T-helper 1 cell treated with Interleukin-12 subunit alpha and Interleukin-12 subunit beta and Interleukin-4 antibody, amounts not matched to agents 30 μg/mL and 1 μg/mL, for 36 hours (primary cell): ENCODE results near the gene NTNG2.

ENCODE experiments used
- H3K27ac Mint-ChIP-seq: one replicate; pipeline ENCODE4 v1.8.0; 2021; ENCODE audit warnings: mild to moderate bottlenecking, mixed read lengths
- H3K27me3 Mint-ChIP-seq: one replicate; pipeline ENCODE4 v1.8.0; 2021; ENCODE audit warnings: low read depth, mixed read lengths
- H3K36me3 Mint-ChIP-seq: one replicate; pipeline ENCODE4 v1.8.0; 2021; ENCODE audit warnings: low read depth, mixed read lengths
- H3K4me1 Mint-ChIP-seq: one replicate; pipeline ENCODE4 v1.8.0; 2021; ENCODE audit warnings: low read depth, mixed read lengths
- H3K4me3 Mint-ChIP-seq: one replicate; pipeline ENCODE4 v1.8.0; 2021; ENCODE audit warnings: mild to moderate bottlenecking, moderate library complexity, mixed read lengths
- H3K9me3 Mint-ChIP-seq: one replicate; pipeline ENCODE4 v1.8.0; 2021; ENCODE audit warnings: mixed read lengths

The NTNG2 gene

DNA sequence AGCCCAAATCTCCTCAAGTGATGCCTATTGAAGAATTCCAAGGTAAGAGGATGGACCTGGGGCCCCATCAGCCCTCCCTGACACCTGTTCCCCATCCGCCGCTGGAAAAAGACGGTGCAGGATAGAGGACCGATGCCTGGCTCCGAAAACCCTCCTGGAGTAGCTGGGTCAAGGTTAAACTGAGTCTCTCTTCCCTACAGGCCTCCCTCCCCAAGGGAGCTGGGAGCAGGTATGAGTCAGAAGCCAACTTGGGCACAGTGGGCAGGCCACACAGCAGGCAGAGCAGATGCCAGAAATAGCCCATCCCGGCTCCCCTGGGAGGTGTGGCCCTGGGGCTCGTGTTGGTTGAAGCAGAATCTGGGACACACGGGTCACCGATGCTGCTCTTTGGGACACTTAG lies 75.6 kb downstream of the NTNG2 start:
- H3K36me3 Mint-ChIP-seq = no peaks in the 10 kb centered on the region
- peaks cover 3% of the 10 kb centered on the region for H3K4me1 Mint-ChIP-seq
- H3K27ac Mint-ChIP-seq = no peak overlapping the region
- no peak overlapping the region for H3K4me3 Mint-ChIP-seq
- H3K27me3 Mint-ChIP-seq = peaks cover 8% of the 10 kb centered on the region
- no peaks in the 10 kb centered on the region for H3K9me3 Mint-ChIP-seq

DNA sequence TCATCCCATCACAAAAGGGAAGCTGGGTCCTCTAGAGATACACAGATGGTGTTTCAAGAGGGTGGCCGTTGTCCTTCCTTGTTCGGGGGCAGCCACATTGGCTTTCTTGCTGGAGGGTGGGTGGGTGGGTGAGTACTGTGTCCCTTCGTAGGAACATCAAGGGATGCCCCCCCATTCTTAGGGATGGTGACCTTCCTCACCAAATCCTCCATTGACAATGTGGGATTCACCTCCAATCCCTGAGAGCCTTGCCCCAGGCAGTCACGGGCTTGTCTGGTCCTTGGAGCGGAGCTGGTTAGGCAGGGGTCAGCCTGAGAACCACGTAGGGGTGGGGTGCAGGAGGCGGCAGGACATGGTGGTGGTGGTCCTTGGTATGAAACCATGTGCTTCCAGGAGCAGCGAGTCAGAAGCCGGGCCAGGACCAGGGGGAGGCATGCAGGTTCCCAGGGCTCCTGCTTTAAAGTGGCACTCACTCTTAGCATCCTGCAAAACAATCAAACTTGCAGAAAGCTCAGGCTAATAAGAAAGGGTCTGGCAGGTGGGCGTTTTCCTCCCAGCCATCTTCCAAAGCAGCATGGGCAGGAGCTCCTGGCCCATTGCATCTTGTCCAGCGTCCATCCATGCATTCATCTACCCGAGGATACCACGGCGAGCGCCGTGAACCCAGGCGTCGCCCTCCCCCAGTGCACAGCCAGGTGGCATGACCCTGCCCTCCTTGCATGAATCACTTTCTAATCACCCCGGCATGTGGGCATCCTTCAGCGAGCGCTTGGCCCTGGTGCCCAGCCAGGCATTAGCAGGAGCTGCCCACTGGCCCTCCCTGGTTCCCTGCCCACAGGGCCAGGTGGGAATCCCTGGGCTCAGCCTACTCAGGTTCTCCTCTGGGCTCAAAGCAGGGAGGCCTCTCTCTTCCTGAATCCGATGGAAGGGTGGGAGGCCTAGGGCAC lies 76.4 kb downstream of the NTNG2 start:
- Mint-ChIP-seq H3K9me3 (no peaks in the 10 kb centered on the region), H3K4me1 (peaks cover 8% of the 10 kb centered on the region), H3K36me3 (no peaks in the 10 kb centered on the region), H3K4me3 (no peak overlapping the region), H3K27me3 (peaks cover 9% of the 10 kb centered on the region), H3K27ac (no peak overlapping the region)

DNA sequence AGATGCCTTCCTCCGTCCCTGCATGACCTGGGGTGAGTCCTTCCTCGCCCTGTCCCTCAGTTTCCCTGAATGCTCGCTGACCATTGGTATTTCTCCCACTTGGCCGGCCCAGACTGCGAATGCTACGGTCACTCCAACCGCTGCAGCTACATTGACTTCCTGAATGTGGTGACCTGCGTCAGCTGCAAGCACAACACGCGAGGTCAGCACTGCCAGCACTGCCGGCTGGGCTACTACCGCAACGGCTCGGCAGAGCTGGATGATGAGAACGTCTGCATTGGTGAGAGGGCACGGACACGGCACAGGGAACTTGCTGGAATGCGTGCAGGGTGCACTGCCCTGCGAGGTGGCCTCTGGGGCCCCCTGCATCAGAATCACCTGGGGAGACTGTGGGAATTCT lies 77.1 kb downstream of the NTNG2 start:
- H3K4me3 Mint-ChIP-seq = no peak overlapping the region
- H3K27me3 Mint-ChIP-seq = peaks cover 16% of the 10 kb centered on the region
- no peaks in the 10 kb centered on the region for H3K36me3 Mint-ChIP-seq
- H3K27ac Mint-ChIP-seq = no peak overlapping the region
- peaks cover 8% of the 10 kb centered on the region for H3K4me1 Mint-ChIP-seq
- H3K9me3 Mint-ChIP-seq = no peaks in the 10 kb centered on the region

DNA sequence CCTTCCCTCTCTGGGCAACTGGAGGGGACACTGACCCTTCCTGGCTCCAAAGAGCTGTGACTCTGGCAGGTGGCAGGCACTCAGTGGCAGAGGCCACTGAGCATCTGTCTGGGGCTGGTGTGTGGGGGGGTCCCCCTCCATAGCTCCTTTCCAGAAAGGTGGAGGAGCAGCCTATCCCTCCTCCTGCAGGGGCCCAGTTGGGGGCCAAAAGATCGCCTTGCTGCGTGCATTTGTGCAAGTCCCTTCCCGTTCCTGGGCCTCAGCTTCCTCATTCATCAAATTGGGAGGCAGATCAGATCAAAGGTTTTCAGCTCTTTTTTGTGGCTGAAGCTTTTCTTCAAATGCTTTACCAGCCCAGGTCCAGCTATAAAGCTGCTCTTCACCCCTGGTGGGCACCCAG lies 77.7 kb downstream of the NTNG2 start:
- no peaks in the 10 kb centered on the region for H3K36me3 Mint-ChIP-seq
- no peak overlapping the region for H3K27ac Mint-ChIP-seq
- H3K4me1 Mint-ChIP-seq = peaks cover 8% of the 10 kb centered on the region
- H3K4me3 Mint-ChIP-seq = no peak overlapping the region
- H3K9me3 Mint-ChIP-seq = no peaks in the 10 kb centered on the region
- peaks cover 21% of the 10 kb centered on the region for H3K27me3 Mint-ChIP-seq

DNA sequence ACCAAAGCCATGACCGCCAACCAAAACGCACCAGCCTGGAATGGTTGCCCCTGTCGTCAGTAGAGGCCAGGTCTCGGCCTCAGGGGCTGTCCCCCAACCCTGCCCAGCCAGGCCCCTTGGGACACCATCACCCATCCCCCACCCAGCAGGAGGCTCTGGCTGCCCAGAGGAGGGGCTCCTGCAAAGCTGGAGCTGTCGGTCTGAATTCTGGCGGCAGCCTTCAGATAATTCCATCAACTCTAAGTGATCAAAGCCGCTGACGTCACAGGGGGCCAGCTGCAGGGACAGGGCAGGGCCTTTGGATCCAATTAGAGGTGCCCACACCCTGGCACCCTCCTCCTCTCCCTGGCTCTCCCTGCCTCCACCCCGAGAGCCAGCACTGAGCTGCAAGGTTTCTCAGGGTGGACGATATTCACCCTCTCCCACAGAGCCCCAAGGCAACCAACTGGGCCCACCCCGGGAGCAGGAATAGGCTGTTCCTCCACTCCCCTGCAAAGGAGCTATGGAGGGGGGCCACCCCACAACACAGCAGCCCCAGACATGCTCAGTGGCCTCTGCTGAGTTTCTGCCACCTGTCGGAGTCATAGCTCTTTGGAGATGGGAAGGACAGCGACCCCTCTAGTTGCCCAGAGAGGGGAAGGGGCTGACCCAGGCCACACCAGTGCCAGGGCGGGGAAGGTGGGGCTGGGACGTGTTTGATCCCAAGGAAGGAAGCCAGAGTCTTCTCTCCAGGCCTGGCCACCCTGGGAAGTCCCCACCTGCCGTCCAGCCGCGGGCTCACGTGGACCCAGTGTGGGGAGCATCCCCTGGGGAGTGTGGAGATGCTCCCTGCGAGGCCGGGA lies 78.4 kb downstream of the NTNG2 start:
- H3K27ac Mint-ChIP-seq = no peak overlapping the region
- no peaks in the 10 kb centered on the region for H3K9me3 Mint-ChIP-seq
- peaks cover 8% of the 10 kb centered on the region for H3K4me1 Mint-ChIP-seq
- H3K4me3 Mint-ChIP-seq = no peak overlapping the region
- no peaks in the 10 kb centered on the region for H3K36me3 Mint-ChIP-seq
- H3K27me3 Mint-ChIP-seq = peaks cover 25% of the 10 kb centered on the region

DNA sequence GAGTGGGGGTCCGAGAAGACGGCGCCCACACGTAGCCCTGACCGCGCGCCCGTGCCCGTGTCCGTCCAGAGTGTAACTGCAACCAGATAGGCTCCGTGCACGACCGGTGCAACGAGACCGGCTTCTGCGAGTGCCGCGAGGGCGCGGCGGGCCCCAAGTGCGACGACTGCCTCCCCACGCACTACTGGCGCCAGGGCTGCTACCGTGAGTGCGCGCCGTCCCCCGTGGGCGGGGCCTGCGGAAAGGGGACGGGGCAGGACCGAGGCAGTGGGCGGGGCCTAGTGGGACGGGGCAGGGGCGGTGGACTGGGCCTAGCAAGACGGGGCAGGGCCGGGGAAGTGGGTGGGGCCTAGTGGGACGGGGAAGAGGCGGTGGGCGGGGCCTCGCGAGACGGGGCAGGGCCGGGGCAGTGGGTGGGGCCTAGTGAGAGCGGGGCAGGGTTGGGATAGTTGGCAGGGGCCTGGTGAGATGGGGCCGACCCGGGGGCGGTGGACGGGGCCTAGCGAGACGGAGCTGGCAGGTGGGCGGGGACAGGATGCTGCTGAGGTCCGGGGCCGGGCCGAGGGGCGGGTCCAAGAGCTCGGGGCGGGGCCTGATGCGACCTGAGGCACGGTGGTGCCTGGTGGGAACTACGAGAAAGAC lies 79.1 kb downstream of the NTNG2 start:
- Mint-ChIP-seq H3K27me3 (peaks cover 30% of the 10 kb centered on the region), H3K36me3 (no peaks in the 10 kb centered on the region), H3K27ac (peak overlapping the region; percentile 92), H3K4me1 (peaks cover 8% of the 10 kb centered on the region), H3K9me3 (no peaks in the 10 kb centered on the region), H3K4me3 (peak overlapping the region; percentile 95)

DNA sequence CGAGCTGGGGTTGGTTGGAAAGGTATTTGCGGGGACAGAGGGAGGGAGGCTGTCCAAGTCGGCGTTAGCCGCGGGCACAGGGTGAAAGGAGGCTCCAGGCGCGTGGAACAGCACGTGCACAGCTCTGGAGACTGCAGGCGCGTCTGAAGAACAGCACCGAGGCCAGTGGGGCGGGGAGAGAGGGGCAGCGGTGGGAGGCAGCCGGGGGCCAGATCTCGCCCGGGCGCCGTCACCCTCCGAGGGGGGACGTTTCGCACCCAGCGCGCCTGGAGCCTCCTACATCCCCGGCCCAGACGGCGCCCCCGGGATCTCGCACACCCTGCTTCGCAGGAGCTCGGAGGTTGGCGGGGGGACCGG lies 79.6 kb downstream of the NTNG2 start:
- no peaks in the 10 kb centered on the region for H3K36me3 Mint-ChIP-seq
- H3K4me1 Mint-ChIP-seq = peaks cover 8% of the 10 kb centered on the region
- no peaks in the 10 kb centered on the region for H3K9me3 Mint-ChIP-seq
- H3K4me3 Mint-ChIP-seq = peak overlapping the region; percentile 95
- peaks cover 34% of the 10 kb centered on the region for H3K27me3 Mint-ChIP-seq
- H3K27ac Mint-ChIP-seq = peak overlapping the region; percentile 92

DNA sequence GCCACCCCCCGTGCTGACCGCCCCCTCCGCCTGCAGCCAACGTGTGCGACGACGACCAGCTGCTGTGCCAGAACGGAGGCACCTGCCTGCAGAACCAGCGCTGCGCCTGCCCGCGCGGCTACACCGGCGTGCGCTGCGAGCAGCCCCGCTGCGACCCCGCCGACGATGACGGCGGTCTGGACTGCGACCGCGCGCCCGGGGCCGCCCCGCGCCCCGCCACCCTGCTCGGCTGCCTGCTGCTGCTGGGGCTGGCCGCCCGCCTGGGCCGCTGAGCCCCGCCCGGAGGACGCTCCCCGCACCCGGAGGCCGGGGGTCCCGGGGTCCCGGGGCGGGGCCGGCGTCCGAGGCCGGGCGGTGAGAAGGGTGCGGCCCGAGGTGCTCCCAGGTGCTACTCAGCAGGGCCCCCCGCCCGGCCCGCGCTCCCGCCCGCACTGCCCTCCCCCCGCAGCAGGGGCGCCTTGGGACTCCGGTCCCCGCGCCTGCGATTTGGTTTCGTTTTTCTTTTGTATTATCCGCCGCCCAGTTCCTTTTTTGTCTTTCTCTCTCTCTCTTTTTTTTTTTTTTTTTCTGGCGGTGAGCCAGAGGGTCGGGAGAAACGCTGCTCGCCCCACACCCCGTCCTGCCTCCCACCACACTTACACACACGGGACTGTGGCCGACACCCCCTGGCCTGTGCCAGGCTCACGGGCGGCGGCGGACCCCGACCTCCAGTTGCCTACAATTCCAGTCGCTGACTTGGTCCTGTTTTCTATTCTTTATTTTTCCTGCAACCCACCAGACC lies 80.2 kb downstream of the NTNG2 start:
- Mint-ChIP-seq H3K36me3 (no peaks in the 10 kb centered on the region), H3K4me1 (peaks cover 8% of the 10 kb centered on the region), H3K27me3 (peaks cover 40% of the 10 kb centered on the region), H3K4me3 (peak overlapping the region; percentile 90), H3K9me3 (no peaks in the 10 kb centered on the region), H3K27ac (peak overlapping the region; percentile 84)

DNA sequence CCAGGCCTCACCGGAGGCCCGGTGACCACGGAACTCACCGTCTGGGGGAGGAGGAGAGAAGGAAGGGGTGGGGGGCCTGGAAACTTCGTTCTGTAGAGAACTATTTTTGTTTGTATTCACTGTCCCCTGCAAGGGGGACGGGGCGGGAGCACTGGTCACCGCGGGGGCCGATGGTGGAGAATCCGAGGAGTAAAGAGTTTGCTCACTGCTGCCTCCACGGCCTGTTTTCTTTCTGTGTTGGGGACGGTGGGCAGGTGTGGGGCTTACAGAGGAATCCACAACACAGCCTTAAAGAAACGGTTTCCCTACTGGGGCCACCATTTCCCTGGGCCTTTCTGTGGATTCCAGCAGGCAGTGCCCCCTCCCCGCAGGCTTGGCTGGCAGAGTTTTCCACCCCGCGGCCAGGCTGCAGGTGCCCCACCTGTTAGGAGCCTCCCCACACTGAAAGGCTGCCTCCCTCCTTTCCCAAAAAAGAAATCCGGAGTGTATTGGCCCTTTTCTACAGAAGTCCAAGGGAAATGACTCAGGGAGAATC lies 80.8 kb downstream of the NTNG2 start:
- Mint-ChIP-seq H3K36me3 (no peaks in the 10 kb centered on the region), H3K4me3 (peak overlapping the region; percentile 90), H3K27me3 (peaks cover 40% of the 10 kb centered on the region), H3K27ac (peak overlapping the region; percentile 84), H3K4me1 (peaks cover 8% of the 10 kb centered on the region), H3K9me3 (no peaks in the 10 kb centered on the region)

DNA sequence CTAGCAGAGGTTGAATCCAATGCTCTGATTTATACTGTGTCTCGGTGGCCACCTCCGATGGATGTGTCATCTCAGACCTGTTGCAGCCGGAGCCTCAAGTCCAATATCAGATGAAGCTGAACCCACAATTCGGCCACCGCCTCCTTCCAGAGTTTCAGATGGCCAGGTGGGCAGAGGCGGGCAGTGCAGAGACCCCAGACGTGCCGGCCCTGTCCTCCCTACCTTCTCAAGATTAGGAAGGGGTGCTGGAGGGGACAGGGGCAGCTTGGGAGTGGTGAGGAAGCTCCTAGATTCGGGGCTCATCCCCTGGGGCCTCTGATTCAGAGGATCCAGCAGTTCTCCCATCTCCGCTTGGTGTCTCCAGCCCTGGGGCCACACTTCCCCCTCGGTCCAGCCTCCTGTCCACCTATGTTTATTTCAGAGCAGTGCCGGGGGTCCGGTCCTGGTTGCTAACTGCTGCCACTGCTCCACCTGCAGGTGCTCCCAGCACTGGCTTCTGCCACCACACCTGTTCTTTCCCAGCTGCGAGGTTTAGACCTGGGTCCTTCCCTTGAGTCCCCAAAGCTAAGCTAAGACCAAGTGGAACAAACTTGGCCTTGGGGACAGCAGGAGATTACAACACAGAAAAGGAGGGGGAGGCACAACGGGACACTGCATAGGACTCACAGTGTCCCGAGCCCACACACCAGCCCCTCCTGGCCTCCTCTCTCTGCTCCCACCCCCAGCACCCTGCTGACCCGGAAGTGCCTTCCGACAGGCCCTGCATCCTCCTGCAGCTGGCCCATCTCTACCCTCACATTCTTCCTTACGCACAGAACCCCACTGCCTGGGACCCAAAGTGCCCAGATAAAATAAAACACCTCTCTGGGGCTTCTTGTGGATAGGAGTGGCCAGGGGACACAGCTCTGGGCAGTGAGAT lies 81.6 kb downstream of the NTNG2 start:
- Mint-ChIP-seq H3K36me3 (no peaks in the 10 kb centered on the region), H3K4me1 (peaks cover 8% of the 10 kb centered on the region), H3K4me3 (peak overlapping the region; percentile 90), H3K27me3 (peaks cover 40% of the 10 kb centered on the region), H3K9me3 (no peaks in the 10 kb centered on the region), H3K27ac (no peak overlapping the region)

DNA sequence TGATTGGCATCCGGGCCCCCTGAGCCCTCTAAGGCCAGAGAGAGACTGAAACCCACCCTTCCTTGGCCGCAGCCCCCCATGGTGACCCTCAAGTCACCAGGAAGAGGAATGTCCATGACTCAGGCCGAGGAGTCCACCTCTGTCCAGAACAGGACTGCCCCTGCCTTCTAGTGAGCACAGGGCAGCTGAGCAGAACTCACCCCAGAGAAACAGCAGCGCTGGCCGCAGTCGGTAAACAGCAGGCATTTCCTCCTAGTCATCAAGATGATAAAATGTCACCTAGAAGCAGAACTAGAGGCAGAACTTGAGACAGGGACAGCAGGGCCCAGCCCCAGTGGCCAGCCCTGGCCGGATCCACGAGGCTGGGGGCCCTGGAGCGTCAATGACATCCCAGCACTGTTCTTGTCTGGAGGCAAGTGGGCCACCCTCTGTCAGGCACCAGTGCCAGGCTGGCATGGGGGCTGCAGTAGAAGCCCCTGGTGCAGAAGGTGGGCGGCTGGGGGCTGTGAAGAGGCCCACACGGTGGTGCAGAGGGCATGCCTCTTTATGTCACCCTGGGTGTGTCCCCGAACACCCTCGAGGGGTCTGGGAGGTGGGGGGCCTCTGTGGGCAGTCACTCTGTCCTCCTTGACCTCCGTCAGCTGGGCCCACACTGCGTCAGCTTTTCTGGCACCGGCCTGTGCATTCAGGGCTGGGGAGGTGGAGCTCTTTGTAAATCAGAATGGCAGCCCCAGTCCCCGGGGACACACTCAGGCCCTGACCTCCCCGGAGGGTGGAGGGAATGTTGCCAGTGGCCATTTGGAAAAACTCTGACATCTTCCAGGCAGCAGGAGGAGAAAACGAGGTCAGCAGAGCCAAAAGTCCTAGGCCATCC lies 83.0 kb downstream of the NTNG2 start:
- Mint-ChIP-seq H3K4me1 (peaks cover 8% of the 10 kb centered on the region), H3K27me3 (peaks cover 40% of the 10 kb centered on the region), H3K27ac (no peak overlapping the region), H3K4me3 (no peak overlapping the region), H3K36me3 (no peaks in the 10 kb centered on the region), H3K9me3 (no peaks in the 10 kb centered on the region)

DNA sequence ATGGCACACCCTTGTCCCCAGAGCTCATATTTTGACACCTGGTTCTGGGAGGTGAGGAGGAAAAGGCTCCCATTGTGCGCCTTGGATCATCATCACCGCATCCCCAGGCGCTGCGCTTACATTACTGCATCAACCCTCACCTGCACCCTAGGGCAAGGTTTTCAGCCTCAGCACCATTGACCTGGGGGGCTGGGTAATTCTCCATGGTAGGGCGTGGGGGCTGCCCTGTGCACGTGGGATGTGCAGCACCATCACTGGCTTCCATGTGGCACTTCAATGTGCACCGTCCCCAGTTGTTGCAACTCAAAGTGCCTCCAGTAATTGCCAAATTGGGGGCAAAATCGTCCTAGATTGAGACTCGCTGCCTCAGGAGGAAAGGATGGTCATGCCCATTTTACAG lies 83.6 kb downstream of the NTNG2 start:
- Mint-ChIP-seq H3K4me3 (no peak overlapping the region), H3K9me3 (no peaks in the 10 kb centered on the region), H3K27ac (no peak overlapping the region), H3K27me3 (peaks cover 40% of the 10 kb centered on the region), H3K36me3 (no peaks in the 10 kb centered on the region), H3K4me1 (peaks cover 8% of the 10 kb centered on the region)
